ENCODE data around the gene TCF25. TPM values are rescaled to one million over a fixed set of nuclear protein-coding genes. Genes with fewer than 3 reads are reported as not detected.
"Not testable (repeated sequence)": the region's sequence is repeated elsewhere in the genome, so short reads cannot be mapped to it uniquely, and the experiment has no call there.

Gene TCF25
- total RNA-seq, 2 experiments from 2014 or later = 167 to 192 TPM

DNA sequence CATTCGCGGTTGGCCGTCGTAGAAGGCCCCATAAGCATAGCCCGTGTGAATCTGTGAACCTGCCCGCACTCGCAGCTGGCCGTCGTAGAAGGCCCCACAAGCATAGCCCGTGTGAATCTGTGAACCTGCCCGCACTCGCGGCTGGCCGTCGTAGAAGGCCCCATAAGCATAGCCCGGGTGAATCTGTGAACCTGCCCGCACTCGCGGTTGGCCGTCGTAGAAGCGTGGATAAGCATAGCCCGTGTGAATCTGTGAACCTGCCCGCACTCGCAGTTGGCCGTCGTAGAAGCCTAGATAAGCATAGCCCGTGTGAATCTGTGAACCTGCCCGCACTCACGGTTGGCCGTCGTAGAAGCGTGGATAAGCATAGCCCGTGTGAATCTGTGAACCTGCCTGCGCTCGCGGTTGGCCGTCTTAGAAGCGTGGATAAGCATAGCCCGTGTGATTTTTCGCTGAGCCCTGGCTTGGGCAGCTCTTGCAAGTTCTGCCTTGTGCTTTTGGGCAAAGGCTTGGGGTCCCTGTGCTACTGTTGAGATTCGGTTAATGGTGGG is 38.5 kb upstream of the TCF25 start:
- H3K36me3 Mint-ChIP-seq (ENCODE audit: low read depth); POLR2A ChIA-PET; H3K9me3 Mint-ChIP-seq; DNase-seq; CTCF ChIA-PET; H3K4me3 Mint-ChIP-seq: not testable (repeated sequence)
- H3K4me1 Mint-ChIP-seq = peaks cover 24% of the 10 kb centered on the region
- peaks cover 17% of the 10 kb centered on the region for H3K27me3 Mint-ChIP-seq
- peak overlapping the region; percentile 14 for H3K27ac Mint-ChIP-seq

DNA sequence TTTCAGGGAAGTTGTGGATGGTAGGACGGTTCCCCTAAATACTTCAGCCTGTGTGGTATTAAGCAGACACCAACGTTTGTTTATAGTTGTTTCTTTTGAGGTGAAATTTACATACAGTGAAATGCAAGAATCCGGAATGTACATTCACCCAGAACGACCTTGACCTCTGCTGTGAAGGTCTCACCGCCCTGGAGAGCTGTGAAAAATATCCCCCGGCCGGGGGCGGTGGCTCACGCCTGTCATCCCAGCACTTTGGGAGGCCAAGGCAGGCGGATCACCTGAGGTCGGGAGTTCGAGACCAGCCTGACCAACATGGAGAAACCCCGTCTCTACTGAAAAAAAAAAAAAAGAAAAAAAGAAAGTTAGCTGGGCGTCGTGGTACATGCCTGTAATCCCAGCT is 36.9 kb upstream of the TCF25 start:
- H3K4me3 Mint-ChIP-seq; H3K36me3 Mint-ChIP-seq (ENCODE audit: low read depth); H3K9me3 Mint-ChIP-seq; H3K27ac Mint-ChIP-seq; DNase-seq: not testable (repeated sequence)
- CTCF ChIA-PET = interaction anchor here (0.6 to 1.9 kb wide), 3 partner anchors 61 to 136 kb away, joined by 4 to 8 read pairs (median 7); no protein-coding TSS in a partner anchor
- peaks cover 15% of the 10 kb centered on the region for H3K27me3 Mint-ChIP-seq
- peaks cover 33% of the 10 kb centered on the region for H3K4me1 Mint-ChIP-seq
- POLR2A ChIA-PET = interaction anchor here (0.9 kb wide), 1 partner anchor 18 kb away, joined by 3 read pairs; no protein-coding TSS in a partner anchor

DNA sequence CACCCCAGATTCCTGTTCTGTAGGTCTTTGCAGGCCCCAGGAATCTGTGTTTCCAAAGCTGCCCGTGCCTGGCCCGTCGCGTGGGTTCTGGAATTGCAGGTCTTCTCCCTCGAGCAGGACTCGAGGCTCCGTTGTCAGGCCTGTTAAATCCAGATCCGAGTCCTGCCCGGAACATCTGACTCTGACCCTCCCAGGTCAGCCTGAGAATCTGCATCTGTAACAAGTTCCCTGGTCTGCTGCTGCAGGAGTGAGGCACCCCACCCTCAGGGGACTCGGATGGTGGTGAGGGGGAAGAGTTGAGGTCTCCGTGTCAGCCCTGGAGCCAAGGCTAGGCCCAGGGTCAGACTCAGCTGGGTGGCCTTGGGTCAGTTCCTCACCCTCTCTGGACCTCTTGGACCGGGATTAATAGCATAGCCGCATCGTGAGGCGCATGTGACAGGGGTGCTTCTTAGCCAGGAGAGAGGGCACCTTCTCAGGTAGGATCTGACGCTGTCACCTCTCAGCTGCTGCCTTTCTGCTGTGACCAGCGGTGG is 36.3 kb upstream of the TCF25 start:
- Mint-ChIP-seq H3K27me3 (peaks cover 11% of the 10 kb centered on the region), H3K27ac (no peak overlapping the region), H3K36me3 (ENCODE audit: low read depth) (peaks cover 7% of the 10 kb centered on the region), H3K4me3 (peak overlapping the region; percentile 17), H3K4me1 (peaks cover 36% of the 10 kb centered on the region), H3K9me3 (peaks cover 6% of the 10 kb centered on the region)
- CTCF ChIA-PET = interaction anchor here (0.7 to 1.9 kb wide), 5 partner anchors 20 to 245 kb away, joined by 3 to 8 read pairs (median 7); partner anchors contain the start of gene FANCA
- POLR2A ChIA-PET = interaction anchor here (0.9 to 2.2 kb wide), 2 partner anchors 17 to 36 kb away, joined by 3 to 12 read pairs; partner anchors contain the start of gene TCF25
- DNase-seq = no peak

DNA sequence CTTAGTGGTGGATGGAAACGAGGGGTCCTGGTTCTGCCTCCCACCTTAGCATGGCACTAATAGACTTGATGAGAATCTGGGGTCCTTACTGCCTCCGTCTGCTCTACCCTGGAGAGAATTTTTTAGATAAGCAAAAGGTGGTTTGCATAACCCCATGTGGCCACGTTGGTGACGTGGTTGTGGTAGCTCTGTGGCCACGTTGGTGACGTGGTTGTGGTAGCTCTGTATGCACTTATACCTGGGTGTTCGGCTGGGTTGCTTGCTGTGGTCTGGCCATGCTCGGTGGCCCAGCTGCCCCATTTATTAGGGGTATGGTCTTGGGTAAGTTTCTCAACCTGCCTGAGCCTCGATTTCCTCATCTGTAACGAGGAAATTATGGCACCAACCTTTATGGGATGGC is 32.1 kb upstream of the TCF25 start:
- ChIA-PET POLR2A (interaction anchor here (1.0 to 1.7 kb wide), 3 partner anchors 12 to 32 kb away, joined by 3 to 5 read pairs (median 4); partner anchors contain the start of genes SPIRE2 and TCF25), CTCF (interaction anchor here (1.0 to 2.1 kb wide), 3 partner anchors 19 to 141 kb away, joined by 4 to 10 read pairs (median 5); no protein-coding TSS in a partner anchor)
- peak overlapping the region; percentile 64 for H3K27ac Mint-ChIP-seq
- H3K4me1 Mint-ChIP-seq = peaks cover 47% of the 10 kb centered on the region
- H3K36me3 Mint-ChIP-seq (ENCODE audit: low read depth) = no peaks in the 10 kb centered on the region
- no peaks in the 10 kb centered on the region for H3K9me3 Mint-ChIP-seq
- peaks cover 13% of the 10 kb centered on the region for H3K27me3 Mint-ChIP-seq
- peak; percentile 88 for DNase-seq
- peak overlapping the region; percentile 40 for H3K4me3 Mint-ChIP-seq

DNA sequence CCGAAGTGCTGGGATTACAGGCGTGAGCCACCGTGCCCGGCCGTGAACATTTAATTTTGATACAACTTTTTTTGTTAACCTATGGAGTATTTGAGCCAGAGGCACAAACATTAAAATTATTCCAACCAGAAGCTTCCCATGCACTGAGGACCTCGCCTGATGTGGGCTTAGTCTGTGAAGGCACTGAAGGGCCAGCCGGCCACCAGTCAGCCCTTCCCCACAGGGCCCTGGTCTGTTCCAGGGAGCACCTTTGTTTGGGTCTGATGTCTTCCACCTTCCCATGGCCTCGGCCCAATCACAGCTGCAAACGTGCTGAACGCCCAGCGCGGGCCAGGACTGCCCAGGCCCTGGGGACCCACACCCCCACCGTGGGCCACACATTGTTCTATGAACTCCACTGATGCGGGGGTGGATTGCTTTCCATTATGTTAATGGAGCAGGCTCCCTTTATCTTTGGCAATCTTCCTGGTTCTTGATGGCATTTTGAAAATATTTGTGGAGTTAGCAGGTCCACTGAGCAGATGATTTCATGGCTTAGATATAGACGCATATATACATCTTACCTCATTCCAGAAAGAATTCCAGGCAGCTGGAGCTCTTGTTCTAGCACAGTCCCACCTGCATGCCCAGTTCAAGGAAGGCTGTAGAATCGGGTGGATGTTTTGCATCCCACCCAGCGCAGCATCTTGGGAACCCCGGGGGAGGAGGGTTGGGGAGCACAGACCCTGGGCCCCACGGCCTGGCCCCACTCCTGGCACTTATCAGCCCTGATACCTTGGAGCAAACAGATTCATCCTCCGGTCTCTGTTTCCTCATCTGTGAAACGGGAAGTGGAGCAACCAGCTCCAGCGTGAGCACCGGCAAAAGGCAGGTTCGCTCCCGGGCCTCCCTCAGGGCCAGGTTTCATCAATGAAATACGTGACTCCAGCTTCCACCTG is 30.7 kb upstream of the TCF25 start:
- Mint-ChIP-seq H3K9me3 (no peaks in the 10 kb centered on the region), H3K27me3 (peaks cover 15% of the 10 kb centered on the region), H3K36me3 (ENCODE audit: low read depth) (no peaks in the 10 kb centered on the region), H3K4me1 (peaks cover 43% of the 10 kb centered on the region), H3K27ac (no peak overlapping the region), H3K4me3 (no peak overlapping the region)
- DNase-seq = no peak
- CTCF ChIA-PET = interaction anchor here (1.2 to 2.1 kb wide), 3 partner anchors 18 to 142 kb away, joined by 3 to 5 read pairs (median 4); no protein-coding TSS in a partner anchor
- POLR2A ChIA-PET = interaction anchor here (1.0 to 1.3 kb wide), 3 partner anchors 11 to 19 kb away, joined by 3 read pairs; no protein-coding TSS in a partner anchor

DNA sequence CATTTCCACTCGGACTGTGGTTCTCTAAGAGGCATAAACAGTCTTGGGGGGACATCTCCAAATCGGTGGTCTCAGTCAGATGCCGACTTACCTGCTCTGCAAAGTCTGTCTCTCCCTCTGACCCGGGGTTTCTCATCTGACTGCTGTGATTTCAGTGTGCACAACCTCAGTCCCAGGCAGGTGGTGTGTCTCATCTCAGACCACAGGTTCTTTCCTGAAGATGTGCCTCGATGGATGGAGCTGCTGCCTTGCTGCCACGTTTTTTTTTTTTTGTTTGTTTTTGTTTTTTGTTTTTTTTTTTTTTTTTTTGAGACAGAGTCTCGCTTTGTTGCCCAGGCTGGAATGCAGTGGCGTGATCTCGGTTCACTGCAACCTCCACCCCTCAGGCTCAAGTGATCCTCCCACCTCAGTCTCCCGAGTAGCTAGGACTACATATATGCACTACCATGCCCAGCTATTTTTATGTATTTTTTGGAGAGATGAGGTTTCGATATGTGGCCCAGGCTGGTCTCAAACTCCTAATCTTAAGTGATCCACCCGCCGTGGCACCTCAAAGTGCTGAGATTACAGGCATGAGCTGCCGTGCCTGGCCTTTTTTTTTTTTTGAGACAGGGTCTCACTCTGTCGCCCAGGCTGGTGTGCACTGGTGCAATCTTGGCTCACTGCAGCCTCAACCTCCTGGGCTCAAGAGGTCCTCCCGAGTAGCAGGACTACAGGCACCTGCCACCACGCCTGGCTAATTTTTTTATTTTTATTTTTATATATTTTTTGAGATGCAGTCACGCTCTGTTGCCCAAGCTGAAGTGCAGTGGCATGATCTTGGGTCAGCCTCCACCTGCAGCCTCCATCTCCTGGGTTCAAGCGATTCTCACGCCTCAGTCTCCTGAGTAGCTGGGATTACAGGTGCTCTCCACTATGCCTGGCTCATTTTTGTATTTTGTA is 29.7 kb upstream of the TCF25 start:
- peaks cover 34% of the 10 kb centered on the region for H3K4me1 Mint-ChIP-seq
- H3K4me3 Mint-ChIP-seq = no peak overlapping the region
- CTCF ChIA-PET = interaction anchor here (1.2 to 1.3 kb wide), 2 partner anchors 17 kb away, joined by 3 read pairs; no protein-coding TSS in a partner anchor
- POLR2A ChIA-PET = interaction anchor here (0.6 to 1.2 kb wide), 4 partner anchors 10 to 104 kb away, joined by 3 read pairs; no protein-coding TSS in a partner anchor
- H3K36me3 Mint-ChIP-seq (ENCODE audit: low read depth) = no peaks in the 10 kb centered on the region
- no peak overlapping the region for H3K27ac Mint-ChIP-seq
- peaks cover 15% of the 10 kb centered on the region for H3K27me3 Mint-ChIP-seq
- no peak for DNase-seq
- no peaks in the 10 kb centered on the region for H3K9me3 Mint-ChIP-seq

DNA sequence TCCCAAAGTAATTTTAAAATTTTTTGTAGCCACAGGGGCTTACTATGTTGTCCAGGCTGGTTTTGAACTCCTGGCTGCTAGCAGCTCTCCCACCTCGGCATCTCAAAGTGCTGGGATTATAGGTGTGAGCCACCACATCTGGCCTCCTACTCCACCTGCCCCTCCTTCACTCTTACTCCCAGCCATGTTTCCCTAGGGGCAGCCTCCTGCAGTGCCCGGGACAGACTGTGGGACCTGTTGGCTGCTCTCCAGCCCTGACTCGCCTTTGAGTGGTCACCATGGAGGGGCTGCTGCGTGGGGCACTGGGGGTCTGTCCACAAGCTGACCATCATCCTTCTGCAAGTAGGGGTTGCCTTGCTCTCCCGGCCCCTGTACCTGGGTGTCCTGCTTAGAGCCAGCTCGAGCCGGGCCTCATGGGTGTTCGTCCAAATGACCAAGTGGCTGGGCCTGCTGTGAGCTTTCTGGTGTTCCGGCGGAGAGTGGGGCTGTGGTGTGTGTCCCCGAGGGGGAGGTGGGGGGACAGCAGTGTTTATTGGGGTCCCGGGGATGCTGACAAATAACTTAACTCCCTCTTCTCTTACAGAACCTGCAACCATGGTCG is 28.6 kb upstream of the TCF25 start:
- Mint-ChIP-seq H3K9me3 (no peaks in the 10 kb centered on the region), H3K4me1 (peaks cover 27% of the 10 kb centered on the region), H3K27me3 (peaks cover 13% of the 10 kb centered on the region), H3K27ac (no peak overlapping the region), H3K4me3 (no peak overlapping the region), H3K36me3 (ENCODE audit: low read depth) (no peaks in the 10 kb centered on the region)
- no peak for DNase-seq
- POLR2A ChIA-PET = interaction anchor here (1.2 kb wide), 1 partner anchor 60 kb away, joined by 3 read pairs; no protein-coding TSS in a partner anchor
- CTCF ChIA-PET = interaction anchor here (1.3 kb wide), 1 partner anchor 16 kb away, joined by 3 read pairs; no protein-coding TSS in a partner anchor

DNA sequence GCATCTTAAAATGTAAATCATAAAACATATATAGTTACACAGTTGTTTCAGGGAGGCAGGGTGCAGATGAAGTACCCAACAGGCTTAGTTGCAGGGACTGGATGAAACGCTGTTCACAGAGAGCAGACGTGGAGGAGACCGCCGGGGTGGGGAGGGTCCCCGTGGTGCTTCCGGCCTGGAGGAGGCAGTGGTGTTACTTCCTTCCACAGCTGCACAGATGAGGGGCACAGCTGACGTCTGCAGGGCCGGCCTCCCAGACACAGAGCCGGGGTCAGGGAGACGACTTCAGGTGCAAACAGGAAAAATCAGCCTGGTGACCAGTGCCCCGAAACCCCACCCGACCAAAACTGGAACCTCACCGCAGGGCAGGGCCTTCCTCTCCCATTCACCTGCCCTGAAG is 28.0 kb upstream of the TCF25 start:
- no peak overlapping the region for H3K4me3 Mint-ChIP-seq
- peak; percentile 57 for DNase-seq
- no peak overlapping the region for H3K27ac Mint-ChIP-seq
- H3K36me3 Mint-ChIP-seq (ENCODE audit: low read depth) = no peaks in the 10 kb centered on the region
- ChIA-PET CTCF (interaction anchor here (1.3 kb wide), 1 partner anchor 15 kb away, joined by 3 read pairs; no protein-coding TSS in a partner anchor), POLR2A (no interaction called here)
- no peaks in the 10 kb centered on the region for H3K9me3 Mint-ChIP-seq
- H3K27me3 Mint-ChIP-seq = peaks cover 13% of the 10 kb centered on the region
- peaks cover 25% of the 10 kb centered on the region for H3K4me1 Mint-ChIP-seq

DNA sequence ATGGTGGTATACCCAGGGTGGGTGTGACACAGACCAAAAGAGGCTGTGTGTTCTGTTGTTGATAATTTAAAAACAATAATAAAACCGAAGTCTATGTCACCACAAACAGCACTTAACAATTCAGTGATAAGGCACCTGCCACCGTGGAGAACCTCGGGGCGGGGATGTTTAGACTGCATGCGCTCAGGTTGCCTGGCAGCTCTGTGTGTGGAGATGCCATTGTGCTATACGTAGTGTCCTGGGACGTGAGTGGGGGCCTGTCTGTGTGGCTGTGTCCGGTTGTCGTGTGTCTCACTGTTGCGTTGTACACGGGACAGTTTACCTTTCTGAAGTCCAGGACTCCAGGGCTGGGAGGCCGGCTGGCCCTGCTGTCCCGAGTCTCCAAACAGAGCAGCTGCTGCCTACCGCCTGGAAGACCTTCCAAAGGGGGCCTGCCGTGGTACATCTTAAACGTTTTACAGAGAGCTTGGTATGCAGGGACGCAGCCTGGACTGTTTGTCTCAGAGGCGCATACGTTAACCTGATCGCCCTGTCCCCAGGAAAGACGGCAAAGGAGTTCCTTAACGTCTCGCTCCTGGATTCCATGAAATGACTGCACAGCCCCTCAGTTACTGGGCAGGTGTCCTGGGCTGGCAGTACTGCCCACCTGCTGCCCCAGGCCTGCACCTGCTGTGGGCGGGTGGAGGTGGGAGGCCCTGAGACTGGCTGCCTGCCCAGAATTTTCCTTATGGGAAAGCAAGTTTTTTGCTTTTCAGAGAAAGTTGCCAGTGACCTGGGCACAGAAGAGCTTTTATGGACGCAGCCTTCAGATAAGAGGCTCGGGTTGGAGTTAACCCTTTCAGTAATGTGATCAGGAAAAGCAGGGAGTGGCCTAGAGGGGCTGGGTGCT is 26.1 kb upstream of the TCF25 start:
- ChIA-PET CTCF (no interaction called here), POLR2A (interaction anchor here (1.0 kb wide), 1 partner anchor 17 kb away, joined by 3 read pairs; no protein-coding TSS in a partner anchor)
- H3K4me1 Mint-ChIP-seq = peaks cover 14% of the 10 kb centered on the region
- no peaks in the 10 kb centered on the region for H3K9me3 Mint-ChIP-seq
- DNase-seq = no peak
- H3K4me3 Mint-ChIP-seq = no peak overlapping the region
- H3K36me3 Mint-ChIP-seq (ENCODE audit: low read depth) = no peaks in the 10 kb centered on the region
- peaks cover 10% of the 10 kb centered on the region for H3K27me3 Mint-ChIP-seq
- no peak overlapping the region for H3K27ac Mint-ChIP-seq

DNA sequence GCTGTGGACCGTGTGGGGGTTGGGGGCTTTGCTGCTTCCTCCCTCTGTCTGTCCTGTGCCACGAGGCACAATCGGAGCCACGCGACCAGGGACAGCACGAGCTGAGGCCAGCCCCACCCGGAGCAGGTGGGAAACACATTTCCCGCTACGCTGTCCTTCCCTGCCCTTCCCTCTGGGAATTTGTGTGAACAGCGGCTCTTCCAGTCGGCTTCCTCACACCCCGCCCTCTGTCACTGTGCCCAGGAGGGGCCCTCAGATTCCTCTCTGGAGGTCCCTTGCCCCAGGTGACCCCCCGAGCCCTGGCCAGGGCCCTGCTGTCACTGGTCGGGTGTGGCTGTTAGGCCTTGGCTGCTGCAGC is 25.5 kb upstream of the TCF25 start:
- ChIA-PET CTCF (no interaction called here), POLR2A (interaction anchor here (1.0 kb wide), 1 partner anchor 16 kb away, joined by 3 read pairs; no protein-coding TSS in a partner anchor)
- DNase-seq = no peak
- Mint-ChIP-seq H3K4me1 (peaks cover 14% of the 10 kb centered on the region), H3K27ac (no peak overlapping the region), H3K9me3 (no peaks in the 10 kb centered on the region), H3K4me3 (no peak overlapping the region), H3K27me3 (peaks cover 7% of the 10 kb centered on the region), H3K36me3 (ENCODE audit: low read depth) (no peaks in the 10 kb centered on the region)

DNA sequence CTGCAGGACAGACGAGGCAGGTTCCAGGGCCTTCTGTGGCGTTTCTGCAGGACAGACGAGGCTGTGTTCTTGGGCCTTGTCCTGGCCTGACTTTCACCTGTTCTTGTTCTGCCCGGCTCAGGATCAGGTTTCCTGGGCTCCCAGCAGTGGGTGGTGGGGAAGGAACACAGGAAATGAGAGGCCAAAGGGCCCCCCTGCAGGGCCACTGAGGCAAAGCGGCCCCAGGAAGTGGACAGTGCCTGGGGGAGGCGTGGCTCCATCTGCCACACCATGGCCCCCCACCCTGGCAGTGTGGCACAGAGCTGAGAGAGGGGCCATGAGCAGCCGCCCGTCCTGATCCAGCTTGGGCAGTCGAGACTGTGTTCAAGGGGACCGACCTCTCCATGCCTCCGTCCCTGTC is 24.4 kb upstream of the TCF25 start:
- H3K36me3 Mint-ChIP-seq (ENCODE audit: low read depth) = no peaks in the 10 kb centered on the region
- POLR2A ChIA-PET = no interaction called here
- no peaks in the 10 kb centered on the region for H3K9me3 Mint-ChIP-seq
- H3K27ac Mint-ChIP-seq = no peak overlapping the region
- CTCF ChIA-PET = no interaction called here
- peaks cover 6% of the 10 kb centered on the region for H3K27me3 Mint-ChIP-seq
- no peak overlapping the region for H3K4me3 Mint-ChIP-seq
- H3K4me1 Mint-ChIP-seq = peaks cover 14% of the 10 kb centered on the region
- DNase-seq = no peak
